H9 (cell line): Measurements from ENCODE around the gene FCGBP. TPM values are rescaled to one million over a fixed set of nuclear protein-coding genes. Genes with fewer than 3 reads are reported as not detected.
A peak's percentile ranks its signal among the peaks of the same experiment; 100 is the strongest.
"Not testable (repeated sequence)": the region's sequence is repeated elsewhere in the genome, so short reads cannot be mapped to it uniquely, and the experiment has no call there.

Source experiments
- DNase-seq: peaks from one replicate; pipeline ENCODE4 v3.0.0-alpha.2; 2017
- H2AFZ ChIP-seq: one replicate; pipeline ENCODE4 v1.6.1; 2013; ENCODE audit warnings: mild to moderate bottlenecking, low read length, control low read depth, moderate library complexity
- H2AK5ac ChIP-seq: 2 replicates; pipeline ENCODE4 v1.6.1; 2013; ENCODE audit warnings: low read length, control low read depth, mixed read lengths; ENCODE audit not compliant: insufficient read length
- H2BK120ac ChIP-seq: one replicate; pipeline ENCODE4 v1.6.1; 2013; ENCODE audit warnings: low read depth, mild to moderate bottlenecking, low read length, control low read depth, inconsistent platforms; ENCODE audit not compliant: poor library complexity, severe bottlenecking
- H2BK12ac ChIP-seq: 2 replicates; pipeline ENCODE4 v1.6.1; 2013; ENCODE audit warnings: low read length, control low read depth, mixed read lengths, low read depth; ENCODE audit not compliant: insufficient read length
- H2BK15ac ChIP-seq: 2 replicates; pipeline ENCODE4 v1.6.1; 2013; ENCODE audit warnings: low read depth, low read length, control low read depth
- H2BK20ac ChIP-seq: one replicate; pipeline ENCODE4 v1.6.1; 2013; ENCODE audit warnings: low read depth, mild to moderate bottlenecking, low read length, control low read depth, inconsistent platforms; ENCODE audit not compliant: poor library complexity, severe bottlenecking
- H2BK5ac ChIP-seq: 2 replicates; pipeline ENCODE4 v1.6.1; 2013; ENCODE audit warnings: low read length, control low read depth, mixed read lengths; ENCODE audit not compliant: insufficient read length
- H3K14ac ChIP-seq: 2 replicates; pipeline ENCODE4 v1.6.1; 2013; ENCODE audit warnings: low read length, control low read depth; ENCODE audit not compliant: insufficient read depth
- H3K18ac ChIP-seq: 2 replicates; pipeline ENCODE4 v1.6.1; 2013; ENCODE audit warnings: low read depth, mild to moderate bottlenecking, mixed read lengths, low read length, control low read depth; ENCODE audit not compliant: insufficient read length
- H3K23ac ChIP-seq: 2 replicates; pipeline ENCODE4 v1.6.1; 2013; ENCODE audit warnings: low read length, control low read depth, mixed read lengths, low read depth; ENCODE audit not compliant: insufficient read length
- H3K23me2 ChIP-seq: 2 replicates; pipeline ENCODE4 v1.6.1; 2013; ENCODE audit warnings: low read depth, mild to moderate bottlenecking, mixed read lengths, low read length, control low read depth; ENCODE audit not compliant: insufficient read length, poor library complexity, severe bottlenecking
- H3K27ac ChIP-seq: 2 replicates; pipeline ENCODE4 v1.5.1; 2013; ENCODE audit warnings: low read length, control low read depth, mixed read lengths, low read depth; ENCODE audit not compliant: insufficient read length
- H3K27me3 ChIP-seq: 2 replicates; pipeline ENCODE4 v1.6.1; 2013; ENCODE audit warnings: low read length, control low read depth, inconsistent platforms; ENCODE audit not compliant: insufficient read depth
- H3K4ac ChIP-seq: 2 replicates; pipeline ENCODE4 v1.6.1; 2013; ENCODE audit warnings: low read depth, mild to moderate bottlenecking, control low read depth, inconsistent platforms, low read length, moderate library complexity
- H3K4me1 ChIP-seq: 2 replicates; pipeline ENCODE4 v1.6.1; 2013; ENCODE audit warnings: low read length, control low read depth, inconsistent platforms; ENCODE audit not compliant: insufficient read depth
- H3K4me2 ChIP-seq: 2 replicates; pipeline ENCODE4 v1.6.1; 2013; ENCODE audit warnings: low read length, control low read depth, mixed read lengths; ENCODE audit not compliant: insufficient read length, insufficient read depth
- H3K56ac ChIP-seq: 2 replicates; pipeline ENCODE4 v1.6.1; 2013; ENCODE audit warnings: low read depth, mild to moderate bottlenecking, mixed read lengths, low read length, control low read depth; ENCODE audit not compliant: insufficient read length
- H3K79me1 ChIP-seq: 2 replicates; pipeline ENCODE4 v1.6.1; 2013; ENCODE audit warnings: low read depth, mild to moderate bottlenecking, moderate library complexity, low read length, control low read depth, inconsistent platforms; ENCODE audit not compliant: insufficient read depth, poor library complexity, severe bottlenecking
- H3K79me2 ChIP-seq: 2 replicates; pipeline ENCODE4 v1.6.1; 2013; ENCODE audit warnings: low read length, control low read depth, inconsistent platforms; ENCODE audit not compliant: insufficient read depth
- H3K9ac ChIP-seq: 2 replicates; pipeline ENCODE4 v1.6.1; 2013; ENCODE audit warnings: low read length, control low read depth, mixed read lengths; ENCODE audit not compliant: insufficient read length; ENCODE audit errors: extremely low read depth
- H3K9me3 ChIP-seq: one replicate; pipeline ENCODE4 v1.6.1; 2013; ENCODE audit warnings: low read depth, low read length, inconsistent platforms; ENCODE audit not compliant: control insufficient read depth
- H3T11ph ChIP-seq: one replicate; pipeline ENCODE4 v1.6.1; 2013; ENCODE audit warnings: mild to moderate bottlenecking, low read length, control low read depth, inconsistent platforms
- H4K20me1 ChIP-seq: one replicate; pipeline ENCODE4 v1.6.1; 2013; ENCODE audit not compliant: control insufficient read depth, insufficient read length, insufficient read depth
- H4K5ac ChIP-seq: 2 replicates; pipeline ENCODE4 v1.6.1; 2013; ENCODE audit warnings: low read depth, mild to moderate bottlenecking, mixed read lengths, low read length, control low read depth; ENCODE audit not compliant: insufficient read length
- H4K8ac ChIP-seq: replicated peaks from 2 replicates; pipeline ENCODE4 v1.6.1; 2013; ENCODE audit warnings: low read length, control low read depth, mixed read lengths, low read depth; ENCODE audit not compliant: insufficient read length
- H4K91ac ChIP-seq: 2 replicates; pipeline ENCODE4 v1.6.1; 2013; ENCODE audit warnings: low read depth, mild to moderate bottlenecking, moderate library complexity, mixed read lengths, low read length, control low read depth; ENCODE audit not compliant: insufficient read length
- H3K27ac Mint-ChIP-seq, 3 experiments: 2 replicates in 2 of 3; 3 replicates in 1 of 3; pipeline ENCODE4 v1.8.0; 2020 to 2021; ENCODE audit warnings: mixed read lengths in 3 of 3, mild to moderate bottlenecking in 1 of 3, moderate library complexity in 1 of 3
- H3K27me3 Mint-ChIP-seq: 2 replicates; pipeline ENCODE4 v1.8.0; 2021; ENCODE audit warnings: low read depth, mild to moderate bottlenecking, moderate library complexity, mixed read lengths
- H3K36me3 Mint-ChIP-seq, 3 experiments: 2 replicates in 2 of 3; 3 replicates in 1 of 3; pipeline ENCODE4 v1.8.0; 2020 to 2021; ENCODE audit warnings: low read depth in 3 of 3, mixed read lengths in 3 of 3; ENCODE audit not compliant: insufficient read depth in 1 of 3
- H3K4me1 Mint-ChIP-seq, 2 experiments: 2 replicates each; pipeline ENCODE4 v1.8.0; 2020; ENCODE audit warnings: mixed read lengths in 2 of 2
- H3K4me3 Mint-ChIP-seq, 2 experiments: 2 replicates in 1 of 2; 3 replicates in 1 of 2; pipeline ENCODE4 v1.8.0; 2020 to 2021; ENCODE audit warnings: mild to moderate bottlenecking in 2 of 2, mixed read lengths in 2 of 2, moderate library complexity in 1 of 2
- H3K9me3 Mint-ChIP-seq, 2 experiments: 2 replicates in 1 of 2; 3 replicates in 1 of 2; pipeline ENCODE4 v1.8.0; 2020; ENCODE audit warnings: mild to moderate bottlenecking in 2 of 2, mixed read lengths in 2 of 2, moderate library complexity in 1 of 2
- WGBS: extraction: QIAGEN DNeasy Blood & Tissue Kit; methylation state at CpG from one replicate; pipeline ENCODE4 v1.1.7; 2013; ENCODE audit warnings: missing lambda C conversion rate, low lambda C conversion rate, mixed read lengths; ENCODE audit not compliant: insufficient read length; ENCODE audit errors: extremely low coverage; 5-methylcytosine and 5-hydroxymethylcytosine counted together
- total RNA-seq: library from RNA; stranded (reverse); gene quantifications from 2 replicates; pipeline ENCODE4 v1.2.1, GENCODE V29; 2021

FCGBP gene
- total RNA-seq, 1 experiment from 2014 or later = 0.13 TPM

- H3K79me1 ChIP-seq, H4K5ac ChIP-seq, H2BK5ac ChIP-seq, H3K79me2 ChIP-seq, H3K9ac ChIP-seq, H2AK5ac ChIP-seq, H3K27me3 ChIP-seq, H2BK20ac ChIP-seq, H3K9me3 ChIP-seq, H2BK12ac ChIP-seq, H3K4ac ChIP-seq, H3K9me3 Mint-ChIP-seq, H3K14ac ChIP-seq, H4K91ac ChIP-seq, H2BK15ac ChIP-seq, H4K8ac ChIP-seq, H3K23me2 ChIP-seq, H3K23ac ChIP-seq, DNase-seq, H2AFZ ChIP-seq, H3K4me1 ChIP-seq, H3K36me3 Mint-ChIP-seq, H3K4me2 ChIP-seq, H3K27me3 Mint-ChIP-seq, H3K27ac ChIP-seq, H2BK120ac ChIP-seq, H3K18ac ChIP-seq, H3T11ph ChIP-seq, H4K20me1 ChIP-seq, H3K56ac ChIP-seq: not testable (repeated sequence)
- peak overlapping the region in 1 of 2 experiments; percentile 32; a peak in 2 of 5 replicates for H3K4me3 Mint-ChIP-seq
- H3K4me1 Mint-ChIP-seq = peaks cover 24 to 25% of the 10 kb centered on the region in 2 experiments
- no CpG with 5 or more reads among the region's 3 CpGs for WGBS
- H3K27ac Mint-ChIP-seq = peak overlapping the region in 2 of 3 experiments; percentile 70 to 88; a peak in 2 of 7 replicates
These were observed 24.5 kb upstream of the FCGBP start for GRCh38 chr19:39958942-39959341.

GRCh38 chr19:39957886-39958285 lies 23.5 kb upstream of the FCGBP start:
- not testable (repeated sequence) for H3K27me3 ChIP-seq, H3K4me2 ChIP-seq, H2AK5ac ChIP-seq, H2BK15ac ChIP-seq, H3K27ac ChIP-seq, H3K4ac ChIP-seq, H3K79me1 ChIP-seq, H3K27ac Mint-ChIP-seq, H3K9me3 ChIP-seq, H3K79me2 ChIP-seq, H3K23me2 ChIP-seq, H3K27me3 Mint-ChIP-seq, H3K9ac ChIP-seq, H3T11ph ChIP-seq, H3K18ac ChIP-seq, H2BK20ac ChIP-seq, H2BK12ac ChIP-seq, H3K23ac ChIP-seq, H4K20me1 ChIP-seq, H4K91ac ChIP-seq, H4K8ac ChIP-seq, H3K4me1 ChIP-seq, H2AFZ ChIP-seq, H4K5ac ChIP-seq, H2BK5ac ChIP-seq, H3K36me3 Mint-ChIP-seq, H3K4me3 Mint-ChIP-seq, H3K9me3 Mint-ChIP-seq, H3K56ac ChIP-seq, H2BK120ac ChIP-seq, H3K14ac ChIP-seq
- peak; percentile 43 for DNase-seq
- WGBS = no CpG with 5 or more reads among the region's 5 CpGs
- peaks cover 25 to 26% of the 10 kb centered on the region in 2 experiments for H3K4me1 Mint-ChIP-seq
